Esophagus squamous epithelium (tissue), 5 donors: ENCODE results near the gene RFLNA. TPM values are rescaled to one million over a fixed set of nuclear protein-coding genes. Genes with fewer than 3 reads are reported as not detected.
A peak's percentile ranks its signal among the peaks of the same experiment; 100 is the strongest.

Source experiments
- DNase-seq: peaks from one replicate; lab custom pipeline; 2025; lab: John Stamatoyannopoulos, UW
- H3K27ac ChIP-seq, 4 donors: fragments of 200-600 bp; sonication (generic); one replicate each; pipeline ENCODE4 v1.5.1; 2016 to 2019; ENCODE audit warnings: mild to moderate bottlenecking in 1 of 4
- H3K27me3 ChIP-seq, 4 donors: fragments of 200-600 bp; sonication (generic); 1 replicate in 3 of 4; 2 replicates in 1 of 4; pipeline versions ENCODE4 v1.5.1 to v1.6.0; 2017 to 2021; ENCODE audit warnings: antibody characterized with exemption in 1 of 4
- H3K36me3 ChIP-seq, 3 donors: fragments of 200-600 bp; sonication (generic); one replicate each; pipeline ENCODE4 v1.5.1; 2016 to 2019
- H3K4me1 ChIP-seq, 3 donors: fragments of 200-600 bp; sonication (generic); one replicate each; pipeline ENCODE4 v1.5.1; 2017 to 2019
- H3K4me3 ChIP-seq, 4 donors: fragments of 200-600 bp; sonication (generic); 1 replicate in 3 of 4; 2 replicates in 1 of 4; pipeline ENCODE4 v1.5.1; 2016 to 2019; ENCODE audit warnings: mild to moderate bottlenecking in 2 of 4, moderate library complexity in 1 of 4
- H3K9me3 ChIP-seq, 3 donors: fragments of 200-600 bp; sonication (generic); one replicate each; pipeline ENCODE4 v1.5.1; 2016 to 2019
- POLR2A ChIP-seq, 4 donors: fragments of 450-650 bp; IDR thresholded peaks; one replicate each; pipeline ENCODE4 v1.6.1; 2017; ENCODE audit warnings: antibody characterized with exemption in 4 of 4, mild to moderate bottlenecking in 4 of 4, moderate library complexity in 3 of 4
- WGBS, 2 donors: methylation state at CpG; one replicate each; pipeline ENCODE4 v1.1.5; 2018; 5-methylcytosine and 5-hydroxymethylcytosine counted together
- intact Hi-C: fragments of 100-400 bp; cut with DNase I; formaldehyde crosslinking; loops from one replicate; pipeline ENCODE4 v1.15.0; 2022
- total RNA-seq, 4 donors: library from RNA; depleted of rRNA; stranded (reverse); fragments of >200 nt; gene quantifications; one replicate each; pipeline ENCODE4 v1.1.0, GENCODE V29; 2016
- TF ChIP-seq, protein P1 (sequence below), 6 experiments: fragments of 450-650 bp in 4 of 6; fragments of 200-600 bp in 2 of 6; sonication (generic) in 2 of 6; IDR thresholded peaks; one replicate each; pipeline ENCODE4 v1.5.1; 2016 to 2019; ENCODE audit warnings: antibody characterized with exemption in 6 of 6, mild to moderate bottlenecking in 4 of 6, moderate library complexity in 4 of 6
- donor health status: DM: yes; HTN: yes; CAD: no.

RFLNA gene
- total RNA-seq, 4 donors from 2014 or later, result 0.23 to 0.57 (median 0.45) TPM; not detected in 1

DNA sequence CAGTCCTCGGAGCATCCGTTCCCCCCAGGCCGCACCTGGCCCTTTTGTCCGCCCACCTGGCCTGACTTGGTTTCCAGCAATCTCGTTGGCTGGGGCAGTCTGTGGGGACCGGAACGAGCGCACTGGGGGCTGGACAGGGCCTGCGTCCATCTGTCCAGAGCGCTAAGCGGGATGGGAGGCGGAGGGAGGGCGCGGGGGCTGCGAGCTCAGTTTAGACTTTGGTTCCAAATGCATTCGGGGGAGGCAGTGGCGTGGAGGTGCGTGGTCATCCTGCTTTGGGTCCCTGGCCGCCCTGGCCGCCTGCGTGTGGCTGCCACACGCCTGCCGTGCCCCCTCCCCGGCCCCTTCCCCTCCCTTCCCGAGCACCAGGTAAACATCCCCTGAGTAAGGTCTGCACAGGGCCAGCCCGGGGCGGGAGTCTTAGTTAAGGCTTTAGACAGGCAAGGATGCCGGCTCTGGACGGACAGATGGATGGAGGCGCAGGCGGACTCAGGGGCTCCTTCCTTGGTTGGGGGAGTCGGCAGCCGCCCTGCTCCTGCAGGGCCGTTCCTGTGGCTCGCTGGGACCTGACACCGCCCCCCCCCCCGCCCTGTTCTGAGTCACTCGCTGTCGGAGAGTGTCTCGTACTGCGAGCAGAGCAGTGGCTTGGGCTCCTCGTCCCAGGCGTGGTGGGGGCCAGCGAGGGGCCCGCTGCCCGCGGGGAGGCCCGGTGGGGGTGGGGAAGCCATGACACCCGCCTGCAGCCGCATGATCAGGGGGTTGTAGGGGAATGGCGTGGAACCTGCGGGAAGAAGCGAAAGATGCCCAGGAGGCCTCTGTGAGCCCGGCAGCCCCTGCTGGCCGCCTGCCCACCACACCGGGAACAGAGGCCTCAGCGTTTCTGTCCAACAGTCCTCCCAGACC is 30.2 kb downstream of the RFLNA start:
- Histone ChIP-seq H3K4me1 (peaks cover 0 to 24% (median 4%) of the 10 kb centered on the region in 3 donors), H3K4me3 (no peak overlapping the region), H3K9me3 (peaks cover 0 to 18% (median 0%) of the 10 kb centered on the region in 3 donors), H3K27ac (no peak overlapping the region), H3K36me3 (peaks cover 22 to 68% (median 43%) of the 10 kb centered on the region in 3 donors), H3K27me3 (no peaks in the 10 kb centered on the region)
- intact Hi-C loops, result loop anchor here (5.0 kb wide), 1 partner anchor 288 kb away; no protein-coding TSS in a partner anchor
- TF ChIP-seq, protein P1, sequence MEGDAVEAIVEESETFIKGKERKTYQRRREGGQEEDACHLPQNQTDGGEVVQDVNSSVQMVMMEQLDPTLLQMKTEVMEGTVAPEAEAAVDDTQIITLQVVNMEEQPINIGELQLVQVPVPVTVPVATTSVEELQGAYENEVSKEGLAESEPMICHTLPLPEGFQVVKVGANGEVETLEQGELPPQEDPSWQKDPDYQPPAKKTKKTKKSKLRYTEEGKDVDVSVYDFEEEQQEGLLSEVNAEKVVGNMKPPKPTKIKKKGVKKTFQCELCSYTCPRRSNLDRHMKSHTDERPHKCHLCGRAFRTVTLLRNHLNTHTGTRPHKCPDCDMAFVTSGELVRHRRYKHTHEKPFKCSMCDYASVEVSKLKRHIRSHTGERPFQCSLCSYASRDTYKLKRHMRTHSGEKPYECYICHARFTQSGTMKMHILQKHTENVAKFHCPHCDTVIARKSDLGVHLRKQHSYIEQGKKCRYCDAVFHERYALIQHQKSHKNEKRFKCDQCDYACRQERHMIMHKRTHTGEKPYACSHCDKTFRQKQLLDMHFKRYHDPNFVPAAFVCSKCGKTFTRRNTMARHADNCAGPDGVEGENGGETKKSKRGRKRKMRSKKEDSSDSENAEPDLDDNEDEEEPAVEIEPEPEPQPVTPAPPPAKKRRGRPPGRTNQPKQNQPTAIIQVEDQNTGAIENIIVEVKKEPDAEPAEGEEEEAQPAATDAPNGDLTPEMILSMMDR (IDR thresholded peaks at IDR 0.05), result no peak
- TF ChIP-seq POLR2A (IDR thresholded peaks at IDR 0.05), result no peak
- WGBS, 2 donors, result 86 to 92% methylated on average over 16 to 27 of the region's 57 CpGs
- no peak for DNase-seq

DNA sequence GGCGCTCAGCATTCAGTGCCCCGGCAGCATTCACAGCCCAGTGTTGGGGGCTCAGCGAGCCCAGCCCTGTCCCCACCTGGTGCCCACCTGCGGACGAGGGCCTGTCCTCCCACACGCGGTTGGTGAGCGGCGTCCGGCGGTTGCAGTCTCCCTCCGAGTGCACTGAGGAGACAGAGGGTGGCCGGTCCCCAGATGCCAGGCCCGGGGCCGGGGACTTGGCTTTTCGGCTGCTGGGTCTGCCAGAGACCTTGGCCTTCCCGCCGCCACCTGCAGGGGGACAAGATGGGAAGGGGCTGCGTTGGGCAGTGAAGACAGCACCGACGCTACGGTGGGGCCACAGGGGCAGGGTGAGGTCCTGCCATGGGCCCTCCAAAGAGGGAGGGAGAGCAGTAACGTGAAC is 31.2 kb downstream of the RFLNA start:
- peaks cover 0 to 18% (median 0%) of the 10 kb centered on the region in 3 donors for H3K9me3 ChIP-seq
- peaks cover 0 to 24% (median 4%) of the 10 kb centered on the region in 3 donors for H3K4me1 ChIP-seq
- DNase-seq, result no peak
- TF ChIP-seq, protein P1 (IDR thresholded peaks at IDR 0.05), result no peak
- no peak for TF ChIP-seq POLR2A (IDR thresholded peaks at IDR 0.05)
- intact Hi-C loops, result no loop called here
- no peak overlapping the region for H3K4me3 ChIP-seq
- H3K27me3 ChIP-seq, result no peaks in the 10 kb centered on the region
- H3K27ac ChIP-seq, result peak overlapping the region in 2 of 4 donors; percentile 33 to 70
- WGBS, 2 donors, result no CpG with 5 or more reads among the region's 23 CpGs
- H3K36me3 ChIP-seq, result peaks cover 32 to 79% (median 50%) of the 10 kb centered on the region in 3 donors

DNA sequence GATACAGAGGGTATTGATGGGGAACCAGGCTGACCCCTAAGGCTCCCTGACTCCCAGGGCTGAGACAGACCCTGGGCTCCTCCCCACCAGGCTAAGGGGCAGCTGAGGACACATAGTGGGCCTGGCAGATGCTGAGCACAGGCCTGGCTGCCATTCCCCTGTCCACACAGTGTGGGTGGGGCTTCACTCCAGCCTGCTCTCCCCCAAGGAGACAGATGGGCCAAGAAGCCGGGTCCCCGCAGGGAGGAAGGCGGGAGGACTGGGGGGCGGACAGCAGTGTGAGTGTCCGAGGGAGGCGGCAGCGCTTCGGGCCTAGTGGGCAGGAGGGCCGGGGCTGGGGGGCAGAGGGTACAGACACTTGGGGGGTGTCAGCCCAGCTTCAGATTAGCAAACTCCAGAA is 32.0 kb downstream of the RFLNA start:
- 67 to 93% methylated on average over 3 to 4 of the region's 9 CpGs for WGBS, 2 donors
- Histone ChIP-seq H3K27me3 (no peaks in the 10 kb centered on the region), H3K4me1 (peaks cover 0 to 24% (median 4%) of the 10 kb centered on the region in 3 donors), H3K27ac (peak overlapping the region in 3 of 4 donors; percentile 33 to 73 (median 70)), H3K4me3 (no peak overlapping the region), H3K9me3 (peaks cover 0 to 18% (median 0%) of the 10 kb centered on the region in 3 donors), H3K36me3 (peaks cover 40 to 86% (median 55%) of the 10 kb centered on the region in 3 donors)
- TF ChIP-seq POLR2A (IDR thresholded peaks at IDR 0.05), result no peak
- TF ChIP-seq, protein P1 (IDR thresholded peaks at IDR 0.05), result no peak
- DNase-seq, result no peak
- intact Hi-C loops, result no loop called here

DNA sequence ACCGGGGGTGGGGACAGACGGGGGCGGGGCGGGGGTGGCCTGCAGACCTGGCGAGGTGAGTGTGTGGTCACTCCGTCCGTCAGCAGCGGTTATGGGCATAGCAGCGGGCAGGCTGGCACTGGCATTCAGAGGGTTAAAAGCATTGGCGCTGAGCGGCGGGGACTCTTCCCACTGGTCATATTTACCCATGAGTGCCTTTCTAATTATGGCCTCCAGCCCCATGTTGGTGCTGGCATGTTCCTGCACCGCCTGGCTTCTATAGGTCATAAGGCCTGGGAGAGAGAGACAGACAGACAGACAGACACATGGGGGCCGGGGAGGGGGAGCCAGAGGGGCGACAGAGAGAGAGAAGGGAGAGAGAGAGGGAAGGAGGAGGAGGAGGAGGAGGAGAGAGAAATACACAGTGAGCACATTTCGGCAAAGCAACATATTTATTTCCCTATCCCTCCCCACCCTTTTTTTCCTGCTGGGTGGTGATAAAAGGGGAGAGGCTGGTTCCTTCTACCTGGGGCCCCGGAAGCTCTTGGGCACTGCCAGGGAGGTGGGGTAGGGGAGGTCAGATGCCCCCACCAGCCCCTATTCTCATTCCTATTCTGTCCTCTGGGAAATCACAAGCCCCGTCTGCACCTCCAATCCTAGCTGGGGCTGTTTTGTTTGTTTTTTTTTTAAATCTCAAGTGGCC is 32.6 kb downstream of the RFLNA start:
- intact Hi-C loops, result no loop called here
- H3K4me1 ChIP-seq, result peaks cover 0 to 24% (median 4%) of the 10 kb centered on the region in 3 donors
- peaks cover 46 to 93% (median 60%) of the 10 kb centered on the region in 3 donors for H3K36me3 ChIP-seq
- WGBS, 2 donors, result 61 to 79% methylated on average over 10 to 13 of the region's 18 CpGs
- H3K27ac ChIP-seq, result peak overlapping the region in 3 of 4 donors; percentile 33 to 73 (median 70)
- no peak overlapping the region for H3K4me3 ChIP-seq
- H3K9me3 ChIP-seq, result peaks cover 0 to 18% (median 0%) of the 10 kb centered on the region in 3 donors
- no peaks in the 10 kb centered on the region for H3K27me3 ChIP-seq
- TF ChIP-seq, protein P1 (IDR thresholded peaks at IDR 0.05), result no peak
- no peak for TF ChIP-seq POLR2A (IDR thresholded peaks at IDR 0.05)
- no peak for DNase-seq
